Keratinocyte (primary cell): Measurements from ENCODE around the gene FTCD. TPM values are rescaled to one million over a fixed set of nuclear protein-coding genes. Genes with fewer than 3 reads are reported as not detected.

Source experiments
- DNase-seq: peaks from one replicate; pipeline ENCODE4 v3.0.0-alpha.2; 2011; ENCODE audit warnings: low read depth, missing footprints, low spot score
- FAIRE-seq: peaks from 2 replicates; lab custom pipeline; 2011; peaks lifted over from hg19 to GRCh38; lab: Jason Lieb, UNC
- H2AFZ ChIP-seq: 2 replicates; pipeline ENCODE4 v1.6.0; 2012; ENCODE audit warnings: low read length, control low read depth, inconsistent platforms; ENCODE audit not compliant: control insufficient read depth
- H3K27ac ChIP-seq: 2 replicates; pipeline ENCODE4 v1.5.1; 2011; ENCODE audit warnings: low read length; ENCODE audit not compliant: control insufficient read depth, insufficient read depth
- H3K27me3 ChIP-seq: 3 replicates; pipeline ENCODE4 v1.6.0; 2011; ENCODE audit warnings: low read length; ENCODE audit not compliant: control insufficient read depth, insufficient read depth; ENCODE audit errors: extremely low read depth
- H3K36me3 ChIP-seq, 2 experiments: 2 replicates in 1 of 2; 3 replicates in 1 of 2; pipeline ENCODE4 v1.5.1; 2011; ENCODE audit warnings: low read length in 2 of 2, mild to moderate bottlenecking in 1 of 2; ENCODE audit not compliant: control insufficient read depth in 2 of 2, insufficient read depth in 2 of 2; ENCODE audit errors: extremely low read depth in 1 of 2
- H3K4me1 ChIP-seq: 3 replicates; pipeline ENCODE4 v1.5.1; 2011; ENCODE audit warnings: low read length; ENCODE audit not compliant: control insufficient read depth, insufficient read depth; ENCODE audit errors: extremely low read depth
- H3K4me2 ChIP-seq: 3 replicates; pipeline ENCODE4 v1.6.0; 2011; ENCODE audit warnings: low read depth, low read length; ENCODE audit not compliant: control insufficient read depth, insufficient read depth; ENCODE audit errors: extremely low read depth
- H3K4me3 ChIP-seq, 3 experiments: fragments of 200-600 bp in 1 of 3; sonication (generic) in 1 of 3; 2 replicates in 2 of 3; 3 replicates in 1 of 3; pipeline ENCODE4 v1.5.1; 2011 to 2016; ENCODE audit warnings: low read length in 3 of 3, mild to moderate bottlenecking in 3 of 3, control low read depth in 2 of 3, inconsistent platforms in 1 of 3, low read depth in 1 of 3, mixed read lengths in 1 of 3, mixed run types in 1 of 3, moderate library complexity in 1 of 3; ENCODE audit not compliant: control insufficient read depth in 2 of 3, insufficient read depth in 2 of 3; ENCODE audit errors: extremely low read depth in 1 of 3
- H3K79me2 ChIP-seq: 2 replicates; pipeline ENCODE4 v1.6.0; 2012; ENCODE audit warnings: low read length; ENCODE audit not compliant: control insufficient read depth, insufficient read depth
- H3K9ac ChIP-seq: 3 replicates; pipeline ENCODE4 v1.6.0; 2011; ENCODE audit warnings: low read length; ENCODE audit not compliant: control insufficient read depth, insufficient read depth; ENCODE audit errors: extremely low read depth
- H3K9me1 ChIP-seq: 3 replicates; pipeline ENCODE4 v1.6.0; 2011; ENCODE audit warnings: low read length; ENCODE audit not compliant: control insufficient read depth, insufficient read depth; ENCODE audit errors: extremely low read depth
- H3K9me3 ChIP-seq: 2 replicates; pipeline ENCODE4 v1.5.1; 2012; ENCODE audit warnings: low read depth, low read length; ENCODE audit not compliant: control insufficient read depth
- H4K20me1 ChIP-seq: 3 replicates; pipeline ENCODE4 v1.6.0; 2011; ENCODE audit warnings: low read length; ENCODE audit not compliant: control insufficient read depth, insufficient read depth; ENCODE audit errors: extremely low read depth
- EZH2 ChIP-seq: IDR thresholded peaks from one replicate; pipeline ENCODE4 v1.6.1; 2012; ENCODE audit warnings: inconsistent platforms, mild to moderate bottlenecking, low read length, moderate library complexity
- dilution Hi-C: fragments of 300-500 bp; cut with MboI; formaldehyde crosslinking; loops from one replicate; pipeline ENCODE4 v1.7.0; 2020; ENCODE audit warnings: low sequenced_read_pairs; ENCODE audit not compliant: extremely low pct_ligation_motif_present
- polyA plus RNA-seq, 5 experiments: library from polyadenylated mRNA; depleted of rRNA in 3 of 5; stranded (reverse) in 3 of 5; stranded (forward) in 1 of 5; unstranded in 1 of 5; fragments of >200 nt; gene quantifications; 1 replicate in 1 of 5; 2 replicates in 3 of 5; 3 replicates in 1 of 5; pipeline versions ENCODE4 v1.2.1 to v1.2.3, GENCODE V29; 2011 to 2012; ENCODE audit warnings: missing spikeins in 2 of 5, low read depth in 1 of 5, low replicate concordance in 1 of 5
- TF ChIP-seq, protein P1 (sequence below), 3 experiments: IDR thresholded peaks in 1 of 3; conservative IDR thresholded peaks in 1 of 3; optimal IDR thresholded peaks in 1 of 3; 2 replicates in 2 of 3; 3 replicates in 1 of 3; pipeline versions ENCODE3 to v1.5.1; 2011; ENCODE audit warnings: low read length in 3 of 3, mild to moderate bottlenecking in 3 of 3, moderate library complexity in 2 of 3, control low read depth in 1 of 3, inconsistent platforms in 1 of 3; ENCODE audit not compliant: insufficient read depth in 2 of 3; ENCODE audit errors: extremely low read depth in 1 of 3

FTCD gene
- polyA plus RNA-seq, 1 donor (not counting 4 experiments of a cell fraction or from before 2014, with no cell fraction given): not detected

GRCh38 chr21:46100906-46101305, 54.5 kb downstream of the FTCD start:
- DNase-seq: no peak
- Histone ChIP-seq H3K27ac (no peak overlapping the region), H3K9me1 (no peaks in the 10 kb centered on the region), H3K9me3 (no peaks in the 10 kb centered on the region), H3K4me2 (no peak overlapping the region), H3K4me3 (no peak overlapping the region), H3K9ac (no peak overlapping the region), H2AFZ (no peak overlapping the region), H3K79me2 (no peaks in the 10 kb centered on the region), H3K27me3 (peaks cover 43% of the 10 kb centered on the region), H4K20me1 (no peaks in the 10 kb centered on the region), H3K36me3 (no peaks in the 10 kb centered on the region), H3K4me1 (no peaks in the 10 kb centered on the region)
- FAIRE-seq: no peak
- TF ChIP-seq, protein P1, sequence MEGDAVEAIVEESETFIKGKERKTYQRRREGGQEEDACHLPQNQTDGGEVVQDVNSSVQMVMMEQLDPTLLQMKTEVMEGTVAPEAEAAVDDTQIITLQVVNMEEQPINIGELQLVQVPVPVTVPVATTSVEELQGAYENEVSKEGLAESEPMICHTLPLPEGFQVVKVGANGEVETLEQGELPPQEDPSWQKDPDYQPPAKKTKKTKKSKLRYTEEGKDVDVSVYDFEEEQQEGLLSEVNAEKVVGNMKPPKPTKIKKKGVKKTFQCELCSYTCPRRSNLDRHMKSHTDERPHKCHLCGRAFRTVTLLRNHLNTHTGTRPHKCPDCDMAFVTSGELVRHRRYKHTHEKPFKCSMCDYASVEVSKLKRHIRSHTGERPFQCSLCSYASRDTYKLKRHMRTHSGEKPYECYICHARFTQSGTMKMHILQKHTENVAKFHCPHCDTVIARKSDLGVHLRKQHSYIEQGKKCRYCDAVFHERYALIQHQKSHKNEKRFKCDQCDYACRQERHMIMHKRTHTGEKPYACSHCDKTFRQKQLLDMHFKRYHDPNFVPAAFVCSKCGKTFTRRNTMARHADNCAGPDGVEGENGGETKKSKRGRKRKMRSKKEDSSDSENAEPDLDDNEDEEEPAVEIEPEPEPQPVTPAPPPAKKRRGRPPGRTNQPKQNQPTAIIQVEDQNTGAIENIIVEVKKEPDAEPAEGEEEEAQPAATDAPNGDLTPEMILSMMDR (optimal IDR thresholded peaks at IDR 0.05 in 1 of 3, IDR thresholded peaks at IDR 0.05 in 1 of 3, conservative IDR thresholded peaks at IDR 0.05 in 1 of 3; ENCODE audit: extremely low read depth in 1 of 3, insufficient read depth in 2 of 3, low read length in 3 of 3): no peak
- TF ChIP-seq EZH2: no peak
- dilution Hi-C loops: no loop called here

GRCh38 chr21:46100426-46100825, 55.0 kb downstream of the FTCD start:
- Histone ChIP-seq H3K9me1 (no peaks in the 10 kb centered on the region), H2AFZ (no peak overlapping the region), H3K4me2 (no peak overlapping the region), H4K20me1 (no peaks in the 10 kb centered on the region), H3K27ac (no peak overlapping the region), H3K9me3 (no peaks in the 10 kb centered on the region), H3K4me3 (no peak overlapping the region), H3K36me3 (no peaks in the 10 kb centered on the region), H3K27me3 (peaks cover 43% of the 10 kb centered on the region), H3K79me2 (no peaks in the 10 kb centered on the region), H3K4me1 (no peaks in the 10 kb centered on the region), H3K9ac (no peak overlapping the region)
- no peak for DNase-seq
- dilution Hi-C loops: no loop called here
- TF ChIP-seq, protein P1 (optimal IDR thresholded peaks at IDR 0.05 in 1 of 3, IDR thresholded peaks at IDR 0.05 in 1 of 3, conservative IDR thresholded peaks at IDR 0.05 in 1 of 3; ENCODE audit: extremely low read depth in 1 of 3, insufficient read depth in 2 of 3, low read length in 3 of 3): no peak
- no peak for TF ChIP-seq EZH2
- FAIRE-seq: no peak
